A673 (cell line): Measurements from ENCODE around the gene FGF7. TPM values are rescaled to one million over a fixed set of nuclear protein-coding genes. Genes with fewer than 3 reads are reported as not detected.

Experiments
- BruUV-seq: library from RNA; stranded (reverse); fragments of 400-500 nt; replicated peaks from 2 replicates; lab custom pipeline; 2021; lab: Mats Ljungman, UMichigan
- CTCF ChIA-PET: fragments of 300-600 bp; sonication (Branson Sonifier 250); formaldehyde crosslinking; loops from one replicate; lab custom pipeline; 2022; ENCODE audit warnings: antibody characterized with exemption; lab: Charles Lee
- POLR2A ChIA-PET: fragments of 300-600 bp; sonication (Branson Sonifier 250); formaldehyde crosslinking; loops from one replicate; lab custom pipeline; 2022; ENCODE audit warnings: antibody characterized with exemption; ENCODE audit not compliant: low non-redundant PET; lab: Charles Lee
- DNase-seq: peaks from one replicate; pipeline ENCODE4 v3.0.0-alpha.2; 2015; ENCODE audit warnings: low spot score
- H3K27ac ChIP-seq: fragments of 200-600 bp; sonication (generic); 2 replicates; pipeline ENCODE4 v1.5.1; 2016; ENCODE audit warnings: mixed run types, low read depth, mild to moderate bottlenecking, mixed read lengths, antibody characterized with exemption, low read length; ENCODE audit not compliant: poor library complexity, severe bottlenecking
- H3K27me3 ChIP-seq: fragments of 200-600 bp; sonication (generic); replicated peaks from 2 replicates; pipeline ENCODE4 v1.6.1; 2017; ENCODE audit warnings: mixed run types, low read depth, mild to moderate bottlenecking, mixed read lengths, antibody characterized with exemption, low read length; ENCODE audit not compliant: insufficient read depth, poor library complexity
- H3K36me3 ChIP-seq: fragments of 200-600 bp; sonication (generic); 2 replicates; pipeline ENCODE4 v1.6.1; 2016; ENCODE audit warnings: mixed run types, mild to moderate bottlenecking, mixed read lengths, antibody characterized with exemption, low read length; ENCODE audit not compliant: insufficient read depth, poor library complexity, severe bottlenecking
- H3K4me1 ChIP-seq: fragments of 200-600 bp; sonication (generic); 2 replicates; pipeline ENCODE4 v1.6.1; 2017; ENCODE audit warnings: mixed run types, mild to moderate bottlenecking, mixed read lengths, antibody characterized with exemption, low read length; ENCODE audit not compliant: insufficient read depth, poor library complexity, severe bottlenecking
- H3K4me3 ChIP-seq: fragments of 200-600 bp; sonication (generic); 2 replicates; pipeline ENCODE4 v1.5.1; 2016; ENCODE audit warnings: low read depth, mixed run types, mild to moderate bottlenecking, mixed read lengths, low read length; ENCODE audit not compliant: poor library complexity, severe bottlenecking
- H3K9me3 ChIP-seq: fragments of 200-600 bp; sonication (generic); 2 replicates; pipeline ENCODE4 v1.6.1; 2016; ENCODE audit warnings: mixed run types, low read depth, mild to moderate bottlenecking, mixed read lengths, antibody characterized with exemption, low read length; ENCODE audit not compliant: poor library complexity, severe bottlenecking
- EZH2 ChIP-seq: fragments of 200-600 bp; sonication (generic); IDR thresholded peaks from 2 replicates; pipeline ENCODE4 v1.6.1; 2017; ENCODE audit warnings: borderline replicate concordance, low read depth, mild to moderate bottlenecking, mixed read lengths, antibody characterized with exemption, low read length; ENCODE audit not compliant: poor library complexity, severe bottlenecking
- intact Hi-C: fragments of 100-400 bp; cut with micrococcal nuclease; formaldehyde crosslinking; loops from one replicate; pipeline ENCODE4 v1.10.0; 2022; ENCODE audit not compliant: unreplicated experiment
- total RNA-seq: library from RNA; stranded (reverse); gene quantifications from 2 replicates; pipeline ENCODE4 v1.2.3, GENCODE V29; 2021
- TF ChIP-seq, protein P1 (sequence below): fragments of 300-800, 200-600 bp; sonication (generic); conservative IDR thresholded peaks from 2 replicates; pipeline ENCODE4 v1.5.1; 2017; ENCODE audit warnings: low read depth, mild to moderate bottlenecking, antibody characterized with exemption, low read length, moderate library complexity, mixed read lengths

The FGF7 gene
- total RNA-seq, 1 experiment from 2014 or later, result not detected

DNA sequence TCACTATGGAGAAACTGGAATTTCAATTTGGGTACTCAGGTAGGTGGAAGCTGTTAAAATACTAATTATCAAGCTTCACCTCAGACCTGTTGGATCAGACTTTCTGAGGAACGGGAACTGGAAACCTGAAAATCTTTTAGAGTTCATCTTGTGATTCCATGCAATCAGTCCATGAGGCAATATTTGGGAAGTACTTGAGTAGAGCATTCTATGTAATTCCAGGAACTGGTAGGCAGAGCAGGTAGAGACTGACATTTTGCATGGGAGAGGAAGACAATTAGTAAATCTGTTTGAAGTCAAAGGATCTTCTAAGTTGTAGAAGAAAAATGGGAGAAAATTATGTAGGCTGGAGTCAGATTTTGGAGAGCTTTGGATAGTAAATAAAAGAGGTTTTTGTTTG lies 43.1 kb downstream of the FGF7 start:
- no peak overlapping the region for H3K4me3 ChIP-seq
- H3K36me3 ChIP-seq, result no peaks in the 10 kb centered on the region
- no TSS peak for BruUV-seq
- TF ChIP-seq, protein P1, sequence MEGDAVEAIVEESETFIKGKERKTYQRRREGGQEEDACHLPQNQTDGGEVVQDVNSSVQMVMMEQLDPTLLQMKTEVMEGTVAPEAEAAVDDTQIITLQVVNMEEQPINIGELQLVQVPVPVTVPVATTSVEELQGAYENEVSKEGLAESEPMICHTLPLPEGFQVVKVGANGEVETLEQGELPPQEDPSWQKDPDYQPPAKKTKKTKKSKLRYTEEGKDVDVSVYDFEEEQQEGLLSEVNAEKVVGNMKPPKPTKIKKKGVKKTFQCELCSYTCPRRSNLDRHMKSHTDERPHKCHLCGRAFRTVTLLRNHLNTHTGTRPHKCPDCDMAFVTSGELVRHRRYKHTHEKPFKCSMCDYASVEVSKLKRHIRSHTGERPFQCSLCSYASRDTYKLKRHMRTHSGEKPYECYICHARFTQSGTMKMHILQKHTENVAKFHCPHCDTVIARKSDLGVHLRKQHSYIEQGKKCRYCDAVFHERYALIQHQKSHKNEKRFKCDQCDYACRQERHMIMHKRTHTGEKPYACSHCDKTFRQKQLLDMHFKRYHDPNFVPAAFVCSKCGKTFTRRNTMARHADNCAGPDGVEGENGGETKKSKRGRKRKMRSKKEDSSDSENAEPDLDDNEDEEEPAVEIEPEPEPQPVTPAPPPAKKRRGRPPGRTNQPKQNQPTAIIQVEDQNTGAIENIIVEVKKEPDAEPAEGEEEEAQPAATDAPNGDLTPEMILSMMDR, result no peak
- TF ChIP-seq EZH2, result no peak
- H3K27me3 ChIP-seq, result no peaks in the 10 kb centered on the region
- H3K9me3 ChIP-seq, result no peaks in the 10 kb centered on the region
- H3K4me1 ChIP-seq, result no peaks in the 10 kb centered on the region
- ChIA-PET CTCF (no interaction called here), POLR2A (no interaction called here)
- no peak for DNase-seq
- no peak overlapping the region for H3K27ac ChIP-seq
- intact Hi-C loops, result no loop called here

DNA sequence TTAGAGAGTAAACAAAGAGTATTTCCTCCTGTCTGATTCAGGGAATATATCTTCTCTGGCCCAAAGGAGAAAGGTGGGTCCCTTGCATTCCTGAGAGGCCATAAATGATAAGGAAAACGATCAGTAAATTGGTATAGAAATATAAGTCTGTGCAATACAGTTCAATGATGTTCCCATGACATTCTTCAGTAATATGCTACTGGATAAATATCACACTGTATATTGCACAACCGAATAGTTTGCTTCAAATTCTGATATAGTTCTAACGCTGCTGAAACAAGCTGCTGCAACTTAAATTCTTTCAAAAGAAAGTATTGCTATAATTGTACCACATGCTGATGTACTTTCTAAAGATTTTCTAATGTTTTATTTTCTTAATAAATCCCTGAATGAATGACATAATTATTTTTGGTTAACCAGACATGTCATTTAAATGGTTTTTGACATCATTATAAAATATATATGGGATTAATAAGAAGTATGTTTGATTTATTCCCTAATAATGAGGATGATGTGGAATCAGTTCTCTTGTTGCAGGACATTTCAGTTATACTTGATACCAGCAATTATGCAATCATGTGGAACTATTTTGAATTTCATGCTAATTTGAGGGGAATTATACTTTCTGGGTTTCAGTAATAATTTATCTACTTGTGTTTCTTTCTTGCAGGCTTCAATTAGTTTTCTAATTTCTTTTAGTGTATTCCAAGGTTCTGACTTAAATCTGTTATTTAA lies 44.9 kb downstream of the FGF7 start:
- H3K27me3 ChIP-seq, result no peaks in the 10 kb centered on the region
- intact Hi-C loops, result no loop called here
- ChIA-PET POLR2A (no interaction called here), CTCF (no interaction called here)
- H3K4me1 ChIP-seq, result no peaks in the 10 kb centered on the region
- H3K4me3 ChIP-seq, result no peak overlapping the region
- H3K9me3 ChIP-seq, result no peaks in the 10 kb centered on the region
- H3K27ac ChIP-seq, result no peak overlapping the region
- TF ChIP-seq, protein P1, result no peak
- no peak for TF ChIP-seq EZH2
- BruUV-seq, result no TSS peak
- no peaks in the 10 kb centered on the region for H3K36me3 ChIP-seq
- DNase-seq, result no peak

DNA sequence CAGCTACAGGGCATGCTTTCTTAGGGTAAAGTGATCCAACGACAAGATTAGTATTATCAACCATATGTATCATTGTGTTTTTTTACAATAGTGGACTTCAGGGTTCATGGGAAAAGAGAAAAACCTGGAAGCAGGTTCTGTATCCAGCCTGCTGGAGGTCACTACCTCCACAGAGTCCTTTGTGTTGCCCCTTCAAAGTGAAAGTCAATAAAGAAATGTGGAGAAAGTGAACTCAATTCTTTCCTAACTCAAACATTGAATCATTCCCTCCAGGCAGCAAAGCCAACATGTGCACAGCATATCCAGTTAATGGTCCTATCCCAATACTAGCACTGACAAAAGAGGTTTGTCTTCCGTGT lies 45.4 kb downstream of the FGF7 start:
- Histone ChIP-seq H3K36me3 (no peaks in the 10 kb centered on the region), H3K27ac (no peak overlapping the region), H3K4me3 (no peak overlapping the region), H3K9me3 (no peaks in the 10 kb centered on the region), H3K4me1 (no peaks in the 10 kb centered on the region), H3K27me3 (peaks cover 2% of the 10 kb centered on the region)
- BruUV-seq, result no TSS peak
- DNase-seq, result no peak
- TF ChIP-seq, protein P1, result no peak
- no peak for TF ChIP-seq EZH2
- ChIA-PET CTCF (no interaction called here), POLR2A (no interaction called here)
- intact Hi-C loops, result no loop called here
